Endometrial microvascular endothelial cells (primary cell): ENCODE data around the gene SLC7A6. TPM values are rescaled to one million over a fixed set of nuclear protein-coding genes. Genes with fewer than 3 reads are reported as not detected.

Source experiments
- total RNA-seq: library from RNA; depleted of rRNA; stranded (reverse); fragments of >200 nt; gene quantifications from one replicate; pipeline ENCODE4 v1.2.3, GENCODE V29; 2015; ENCODE audit errors: inconsistent ontology term

The SLC7A6 gene
- total RNA-seq, 1 donor from 2014 or later: 20.1 TPM

Other genes starting within 250 kb of the SLC7A6 start
- not detected for gene DPEP2NB, start 248.6 kb upstream of the SLC7A6 start, total RNA-seq
- 8.8 TPM for gene DDX28, start 241.3 kb upstream of the SLC7A6 start, total RNA-seq
- 32.6 TPM for gene DUS2, start 241.2 kb upstream of the SLC7A6 start, total RNA-seq
- 28.4 TPM for gene NFATC3, start 179.2 kb upstream of the SLC7A6 start, total RNA-seq
- gene ESRP2, start 28.4 kb upstream of the SLC7A6 start, total RNA-seq: 0.19 TPM
- 25.4 TPM for gene PLA2G15, start 19.2 kb upstream of the SLC7A6 start, total RNA-seq
- 7.0 TPM for gene SLC7A6OS, start 46.4 kb downstream of the SLC7A6 start, total RNA-seq
- 99.0 TPM for gene PRMT7, start 46.5 kb downstream of the SLC7A6 start, total RNA-seq
- not detected for gene SMPD3, start 184.0 kb downstream of the SLC7A6 start, total RNA-seq